HEK293 (cell line): Measurements from ENCODE around the gene FRA10AC1.

ENCODE experiments used
- CTCF ChIP-seq: fragments of 450-650 bp; formaldehyde crosslinking; IDR thresholded peaks from 2 replicates; pipeline ENCODE4 v1.5.1; 2016; ENCODE audit warnings: missing biosample characterization, missing genetic modification characterization
- EGR2 ChIP-seq: fragments of 450-650 bp; formaldehyde crosslinking; IDR thresholded peaks from 2 replicates; pipeline ENCODE4 v1.5.1; 2016; ENCODE audit warnings: low read depth, missing biosample characterization, missing genetic modification characterization
- REPIN1 ChIP-seq: fragments of 450-650 bp; formaldehyde crosslinking; IDR thresholded peaks from 2 replicates; pipeline ENCODE4 v1.5.1; 2017; ENCODE audit warnings: missing biosample characterization, missing genetic modification characterization, low read depth
- ZBTB1 ChIP-seq: fragments of 450-650 bp; formaldehyde crosslinking; IDR thresholded peaks from 2 replicates; pipeline ENCODE4 v1.5.1; 2016; ENCODE audit warnings: missing biosample characterization, missing genetic modification characterization
- ZBTB17 ChIP-seq: fragments of 450-650 bp; formaldehyde crosslinking; IDR thresholded peaks from 2 replicates; pipeline ENCODE4 v1.5.1; 2016; ENCODE audit warnings: missing biosample characterization, missing genetic modification characterization
- ZBTB49 ChIP-seq: fragments of 450-650 bp; formaldehyde crosslinking; IDR thresholded peaks from 2 replicates; pipeline ENCODE4 v1.5.1; 2016; ENCODE audit warnings: missing biosample characterization, missing genetic modification characterization, low read depth
- ZFP37 ChIP-seq: fragments of 450-650 bp; formaldehyde crosslinking; IDR thresholded peaks from 2 replicates; pipeline ENCODE4 v1.5.1; 2016; ENCODE audit warnings: missing biosample characterization, missing genetic modification characterization
- ZNF112 ChIP-seq: fragments of 450-650 bp; formaldehyde crosslinking; IDR thresholded peaks from 2 replicates; pipeline ENCODE4 v1.5.0; 2017; ENCODE audit warnings: missing biosample characterization, missing genetic modification characterization
- ZNF311 ChIP-seq: fragments of 450-650 bp; formaldehyde crosslinking; IDR thresholded peaks from 2 replicates; pipeline ENCODE4 v1.5.1; 2017; ENCODE audit warnings: missing biosample characterization, missing genetic modification characterization, borderline replicate concordance
- ZNF354C ChIP-seq: fragments of 450-650 bp; formaldehyde crosslinking; IDR thresholded peaks from 2 replicates; pipeline ENCODE4 v1.5.1; 2016; ENCODE audit warnings: missing biosample characterization, missing genetic modification characterization, low read depth, borderline replicate concordance
- ZNF555 ChIP-seq: fragments of 450-650 bp; formaldehyde crosslinking; conservative IDR thresholded peaks from 2 replicates; pipeline ENCODE4 v1.5.1; 2017; ENCODE audit warnings: missing biosample characterization, mild to moderate bottlenecking, missing genetic modification characterization, inconsistent platforms
- ZNF768 ChIP-seq: fragments of 450-650 bp; formaldehyde crosslinking; IDR thresholded peaks from 2 replicates; pipeline ENCODE4 v1.5.1; 2018; ENCODE audit warnings: missing biosample characterization, mild to moderate bottlenecking, missing genetic modification characterization
- TF ChIP-seq, protein P1 (sequence below): fragments of 450-650 bp; formaldehyde crosslinking; IDR thresholded peaks from 2 replicates; pipeline ENCODE4 v1.5.1; 2016; ENCODE audit warnings: missing biosample characterization, missing genetic modification characterization
- TF ChIP-seq, protein P2 (sequence below): fragments of 450-650 bp; formaldehyde crosslinking; IDR thresholded peaks from 2 replicates; pipeline ENCODE4 v1.5.1; 2016; ENCODE audit warnings: missing biosample characterization, missing genetic modification characterization, borderline replicate concordance

- TF ChIP-seq, protein P1, sequence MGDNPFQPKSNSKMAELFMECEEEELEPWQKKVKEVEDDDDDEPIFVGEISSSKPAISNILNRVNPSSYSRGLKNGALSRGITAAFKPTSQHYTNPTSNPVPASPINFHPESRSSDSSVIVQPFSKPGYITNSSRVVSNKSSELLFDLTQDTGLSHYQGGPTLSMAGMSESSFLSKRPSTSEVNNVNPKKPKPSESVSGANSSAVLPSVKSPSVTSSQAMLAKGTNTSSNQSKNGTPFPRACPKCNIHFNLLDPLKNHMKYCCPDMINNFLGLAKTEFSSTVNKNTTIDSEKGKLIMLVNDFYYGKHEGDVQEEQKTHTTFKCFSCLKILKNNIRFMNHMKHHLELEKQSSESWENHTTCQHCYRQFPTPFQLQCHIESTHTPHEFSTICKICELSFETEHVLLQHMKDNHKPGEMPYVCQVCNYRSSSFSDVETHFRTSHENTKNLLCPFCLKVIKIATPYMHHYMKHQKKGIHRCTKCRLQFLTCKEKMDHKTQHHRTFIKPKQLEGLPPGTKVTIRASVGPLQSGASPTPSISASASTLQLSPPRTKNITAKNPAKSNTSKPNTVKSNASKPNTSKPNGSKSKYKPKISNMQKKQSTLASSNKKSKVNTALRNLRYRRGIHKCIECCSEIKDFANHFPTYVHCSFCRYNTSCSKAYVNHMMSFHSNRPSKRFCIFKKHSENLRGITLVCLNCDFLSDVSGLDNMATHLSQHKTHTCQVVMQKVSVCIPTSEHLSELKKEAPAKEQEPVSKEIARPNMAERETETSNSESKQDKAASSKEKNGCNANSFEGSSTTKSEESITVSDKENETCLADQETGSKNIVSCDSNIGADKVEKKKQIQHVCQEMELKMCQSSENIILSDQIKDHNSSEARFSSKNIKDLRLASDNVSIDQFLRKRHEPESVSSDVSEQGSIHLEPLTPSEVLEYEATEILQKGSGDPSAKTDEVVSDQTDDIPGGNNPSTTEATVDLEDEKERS = no peak
- no peak for TF ChIP-seq CTCF
- no peak for TF ChIP-seq ZBTB49 (tag by site-specific recombination)
- no peak for TF ChIP-seq ZNF555 (tag by site-specific recombination)
- no peak for TF ChIP-seq ZNF311 (tag by site-specific recombination)
- TF ChIP-seq ZBTB1 (tag by site-specific recombination) = no peak
- TF ChIP-seq EGR2 (tag by site-specific recombination) = no peak
- TF ChIP-seq, protein P2, sequence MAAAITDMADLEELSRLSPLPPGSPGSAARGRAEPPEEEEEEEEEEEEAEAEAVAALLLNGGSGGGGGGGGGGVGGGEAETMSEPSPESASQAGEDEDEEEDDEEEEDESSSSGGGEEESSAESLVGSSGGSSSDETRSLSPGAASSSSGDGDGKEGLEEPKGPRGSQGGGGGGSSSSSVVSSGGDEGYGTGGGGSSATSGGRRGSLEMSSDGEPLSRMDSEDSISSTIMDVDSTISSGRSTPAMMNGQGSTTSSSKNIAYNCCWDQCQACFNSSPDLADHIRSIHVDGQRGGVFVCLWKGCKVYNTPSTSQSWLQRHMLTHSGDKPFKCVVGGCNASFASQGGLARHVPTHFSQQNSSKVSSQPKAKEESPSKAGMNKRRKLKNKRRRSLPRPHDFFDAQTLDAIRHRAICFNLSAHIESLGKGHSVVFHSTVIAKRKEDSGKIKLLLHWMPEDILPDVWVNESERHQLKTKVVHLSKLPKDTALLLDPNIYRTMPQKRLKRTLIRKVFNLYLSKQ (tag by site-specific recombination) = no peak
- no peak for TF ChIP-seq ZNF354C
- TF ChIP-seq ZFP37 = no peak
- TF ChIP-seq ZNF768 (tag by site-specific recombination) = no peak
- TF ChIP-seq REPIN1 (tag by site-specific recombination) = no peak
- TF ChIP-seq ZBTB17 = no peak
- no peak for TF ChIP-seq ZNF112
Observed at GRCh38 chr10:93673791-93674190, 28.6 kb downstream of the FRA10AC1 start.
